Chondrocyte (in vitro differentiated cells): ENCODE data around the gene FAT4. TPM values are rescaled to one million over a fixed set of nuclear protein-coding genes. Genes with fewer than 3 reads are reported as not detected.

Experiments
- DNase-seq: peaks from one replicate; pipeline ENCODE4 v3.0.0; 2021; ENCODE audit warnings: mixed read lengths, low spot score
- H3K27ac Mint-ChIP-seq: one replicate; pipeline ENCODE4 v1.8.0; 2021; ENCODE audit warnings: mild to moderate bottlenecking, moderate library complexity, mixed read lengths; ENCODE audit not compliant: unreplicated experiment
- H3K27me3 Mint-ChIP-seq: 2 replicates; pipeline ENCODE4 v1.8.0; 2021; ENCODE audit warnings: low read depth, mixed read lengths
- H3K36me3 Mint-ChIP-seq: 2 replicates; pipeline ENCODE4 v1.8.0; 2021; ENCODE audit warnings: low read depth, mixed read lengths
- H3K4me1 Mint-ChIP-seq: 2 replicates; pipeline ENCODE4 v1.8.0; 2021; ENCODE audit warnings: low read depth, mild to moderate bottlenecking, mixed read lengths
- H3K4me3 Mint-ChIP-seq: one replicate; pipeline ENCODE4 v1.8.0; 2021; ENCODE audit warnings: mild to moderate bottlenecking, moderate library complexity, mixed read lengths; ENCODE audit not compliant: unreplicated experiment
- H3K9me3 Mint-ChIP-seq: 2 replicates; pipeline ENCODE4 v1.8.0; 2021; ENCODE audit warnings: low read depth, mixed read lengths
- CTCF ChIP-seq: fragments of 200-600 bp; sonication (generic); IDR thresholded peaks from 2 replicates; pipeline ENCODE4 v1.5.0; 2021; ENCODE audit warnings: antibody characterized with exemption, mild to moderate bottlenecking, moderate library complexity
- long read RNA-seq: library from polyadenylated mRNA; stranded (forward); transcript quantifications from one replicate; pipeline ENCODE4 v2.0.0, GENCODE V29; 2021
- total RNA-seq: library from RNA; stranded (reverse); gene quantifications from 3 replicates; pipeline ENCODE4 v1.2.1, GENCODE V29; 2021

Gene FAT4
- 16.8 to 69.8 TPM (median 17.7 TPM) in 3 replicates for total RNA-seq
- long read RNA-seq, partial matches to known transcripts, result 0 of 1 reads
- long read RNA-seq, other reads (novel, unspliced or antisense), result 1 of 1 reads

GRCh38 chr4:125314676-125315575, at the start of gene FAT4:
FAT4 (plus strand) TSS chr4:125314955; CDS start chr4:125316412, 1,457 bp downstream.
- H3K36me3 Mint-ChIP-seq, result peaks cover 2% of the 10 kb centered on the region
- peaks cover 4% of the 10 kb centered on the region for H3K9me3 Mint-ChIP-seq
- peaks cover 49% of the 10 kb centered on the region for H3K4me1 Mint-ChIP-seq
- DNase-seq, result peak; percentile 99
- H3K27me3 Mint-ChIP-seq, result no peaks in the 10 kb centered on the region
- peak; percentile 51 for TF ChIP-seq CTCF
- H3K27ac Mint-ChIP-seq, result peak within 1 kb of the TSS; percentile 81
- peak within 1 kb of the TSS; percentile 78 for H3K4me3 Mint-ChIP-seq

- Mint-ChIP-seq H3K27me3 (no peaks in the 10 kb centered on the region), H3K36me3 (no peaks in the 10 kb centered on the region), H3K27ac (no peak overlapping the region), H3K4me3 (no peak overlapping the region), H3K4me1 (peaks cover 25% of the 10 kb centered on the region), H3K9me3 (no peaks in the 10 kb centered on the region)
- TF ChIP-seq CTCF, result no peak
- DNase-seq, result peak; percentile 66
Observed at GRCh38 chr4:125265846-125266245, 48.9 kb upstream of the FAT4 start.

- no peaks in the 10 kb centered on the region for H3K9me3 Mint-ChIP-seq
- H3K36me3 Mint-ChIP-seq, result no peaks in the 10 kb centered on the region
- peaks cover 25% of the 10 kb centered on the region for H3K4me1 Mint-ChIP-seq
- H3K27me3 Mint-ChIP-seq, result no peaks in the 10 kb centered on the region
- H3K27ac Mint-ChIP-seq, result peak overlapping the region; percentile 63
- TF ChIP-seq CTCF, result no peak
- no peak for DNase-seq
- H3K4me3 Mint-ChIP-seq, result no peak overlapping the region
Observed at GRCh38 chr4:125266901-125267604, 47.7 kb upstream of the FAT4 start.

- no peak for TF ChIP-seq CTCF
- Mint-ChIP-seq H3K27ac (peak overlapping the region; percentile 63), H3K9me3 (no peaks in the 10 kb centered on the region), H3K4me1 (peaks cover 25% of the 10 kb centered on the region), H3K4me3 (no peak overlapping the region), H3K36me3 (no peaks in the 10 kb centered on the region), H3K27me3 (no peaks in the 10 kb centered on the region)
- DNase-seq, result no peak
Observed at GRCh38 chr4:125267630-125268029, 47.1 kb upstream of the FAT4 start.

GRCh38 chr4:125268068-125268755, 46.5 kb upstream of the FAT4 start:
- DNase-seq, result no peak
- H3K4me1 Mint-ChIP-seq, result peaks cover 25% of the 10 kb centered on the region
- no peak overlapping the region for H3K4me3 Mint-ChIP-seq
- no peaks in the 10 kb centered on the region for H3K27me3 Mint-ChIP-seq
- no peaks in the 10 kb centered on the region for H3K9me3 Mint-ChIP-seq
- H3K36me3 Mint-ChIP-seq, result no peaks in the 10 kb centered on the region
- no peak overlapping the region for H3K27ac Mint-ChIP-seq
- no peak for TF ChIP-seq CTCF
